Stimulated activated CD8-positive, alpha-beta memory T cell treated with anti-CD3 and anti-CD28 coated beads, Interleukin-12 subunit alpha, Interleukin-12 subunit beta, amount 100 ng/mL, for 1 hour (primary cell): ENCODE results near the gene GAS1.

ENCODE experiments used
- DNase-seq: peaks from one replicate; pipeline ENCODE4 v3.0.0-alpha.2; 2020; ENCODE audit warnings: low read depth

Gene GAS1

GRCh38 chr9:86947146-86948073 is at the start of gene GAS1:
Gene GAS1 (minus strand): TSS chr9:86947506. CDS start chr9:86946779, 727 bp downstream.
- DNase-seq, result peak; percentile 41

DNA sequence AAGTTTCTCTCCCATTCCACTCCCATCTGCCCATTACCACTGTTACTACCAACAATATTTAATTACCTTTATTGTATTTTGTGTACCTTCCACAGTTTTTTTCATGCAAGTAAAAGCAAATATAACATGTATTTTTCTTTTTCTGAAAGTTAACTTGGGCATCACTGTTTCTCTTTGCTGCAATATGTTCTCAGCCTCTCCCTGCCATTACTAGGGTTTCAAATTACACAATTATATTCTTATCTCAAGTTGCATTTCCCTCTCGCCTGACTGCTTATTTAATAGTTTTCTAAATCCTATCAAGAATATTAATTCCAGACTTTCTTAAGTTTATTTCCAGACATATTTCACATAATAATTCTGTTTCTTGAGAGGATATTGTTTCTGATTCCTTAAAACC is 46.9 kb upstream of the GAS1 start:
- no peak for DNase-seq

- no peak for DNase-seq
Observed at GRCh38 chr9:86993830-86994229, 46.5 kb upstream of the GAS1 start.

GRCh38 chr9:86991077-86991476 is 43.8 kb upstream of the GAS1 start:
- DNase-seq, result no peak

GRCh38 chr9:86990290-86990689 is 43.0 kb upstream of the GAS1 start:
- no peak for DNase-seq

GRCh38 chr9:86987900-86988299 is 40.6 kb upstream of the GAS1 start:
- DNase-seq, result no peak

DNA sequence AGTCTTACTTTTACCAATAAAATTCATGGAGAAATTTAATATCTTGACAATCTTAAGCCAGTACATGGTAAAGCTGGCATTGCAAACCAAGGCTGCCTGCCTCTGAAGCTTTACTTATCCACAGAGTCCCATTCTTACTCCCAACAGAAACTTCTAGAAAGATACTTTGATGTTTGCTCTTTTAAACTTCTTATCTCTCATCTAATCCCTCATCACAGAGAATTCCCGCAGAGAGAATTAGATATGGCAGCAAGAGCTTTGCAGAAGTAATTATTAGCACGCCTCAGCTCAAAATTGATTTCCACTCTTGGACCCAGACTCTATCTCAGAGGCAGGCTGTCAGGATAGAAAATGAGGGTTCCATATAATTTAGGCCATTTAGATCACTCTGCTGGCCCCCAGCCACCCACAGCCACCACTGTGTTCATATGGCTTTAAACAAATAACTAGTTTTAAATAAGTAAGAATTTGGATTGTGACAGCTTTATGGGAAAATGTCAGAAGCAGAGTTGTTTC is 37.9 kb upstream of the GAS1 start:
- DNase-seq, result no peak

- no peak for DNase-seq
Observed at GRCh38 chr9:86983620-86984259, 36.4 kb upstream of the GAS1 start.

- no peak for DNase-seq
Observed at GRCh38 chr9:86983249-86983619, 35.9 kb upstream of the GAS1 start.

- DNase-seq, result no peak
Observed at GRCh38 chr9:86980802-86981201, 33.5 kb upstream of the GAS1 start.

GRCh38 chr9:86979657-86980056 is 32.4 kb upstream of the GAS1 start:
- no peak for DNase-seq

GRCh38 chr9:86978922-86979474 is 31.7 kb upstream of the GAS1 start:
- DNase-seq, result no peak

- DNase-seq, result no peak
Observed at GRCh38 chr9:86978413-86978812, 31.1 kb upstream of the GAS1 start.

- no peak for DNase-seq
Observed at GRCh38 chr9:86977205-86977835, 30.0 kb upstream of the GAS1 start.

- no peak for DNase-seq
Observed at GRCh38 chr9:86975606-86976005, 28.3 kb upstream of the GAS1 start.

DNA sequence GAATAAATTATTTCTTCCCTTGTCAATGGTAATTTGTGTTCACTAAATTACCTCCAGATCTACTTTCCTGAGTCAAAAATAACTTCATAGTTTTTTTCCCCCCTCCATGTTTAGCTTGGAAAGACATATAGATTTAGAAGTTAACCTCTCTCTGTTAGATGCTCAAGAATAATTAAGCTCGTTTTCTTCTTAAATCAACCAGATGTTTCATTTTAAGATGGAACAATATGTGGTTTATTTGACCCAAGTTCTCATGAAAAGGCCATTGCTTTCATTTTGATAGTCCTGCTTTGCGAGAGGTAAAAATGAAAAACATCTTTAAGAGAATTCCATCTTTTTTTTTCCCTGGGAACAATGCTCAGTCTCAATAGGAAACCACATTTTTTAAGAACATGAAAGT is 27.7 kb upstream of the GAS1 start:
- no peak for DNase-seq

DNA sequence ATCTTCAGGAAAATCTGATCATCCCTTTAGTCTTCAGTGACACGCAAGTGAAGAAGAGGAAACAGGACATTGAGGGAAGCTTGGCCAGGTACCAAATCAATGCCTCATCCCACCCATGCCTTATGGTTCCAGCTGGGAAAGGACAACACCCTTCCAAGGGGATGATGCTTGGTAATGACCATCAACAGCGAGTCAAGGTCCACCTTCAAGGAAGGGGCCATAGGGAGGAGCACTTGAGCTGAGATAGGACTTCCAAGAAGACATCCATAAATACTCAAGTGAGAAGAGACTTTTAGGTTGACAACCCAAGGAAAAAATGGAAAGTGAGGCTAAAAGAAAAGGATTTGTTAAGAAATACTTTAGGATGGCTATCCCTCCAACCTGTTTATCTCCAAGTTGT is 27.1 kb upstream of the GAS1 start:
- no peak for DNase-seq

DNA sequence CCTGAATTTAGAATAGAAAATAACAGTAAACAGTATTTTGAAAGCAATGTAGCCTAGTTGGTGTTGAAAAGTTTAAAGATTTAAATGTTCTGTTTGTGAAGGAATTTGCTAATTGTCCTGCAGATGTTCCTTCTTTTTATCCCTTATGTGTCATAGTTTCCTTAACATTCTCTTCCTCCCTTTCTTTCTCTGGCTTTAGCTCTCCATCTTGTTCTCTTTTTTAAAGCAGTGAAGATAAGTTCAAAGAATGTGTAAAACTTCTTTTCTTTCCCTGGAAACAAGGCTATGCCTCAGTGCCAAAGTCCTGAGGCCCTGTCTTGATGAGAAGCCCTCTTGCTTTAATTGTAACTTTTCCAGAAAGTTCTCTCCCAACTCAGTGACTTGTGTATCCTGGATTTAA is 24.4 kb upstream of the GAS1 start:
- DNase-seq, result no peak

DNA sequence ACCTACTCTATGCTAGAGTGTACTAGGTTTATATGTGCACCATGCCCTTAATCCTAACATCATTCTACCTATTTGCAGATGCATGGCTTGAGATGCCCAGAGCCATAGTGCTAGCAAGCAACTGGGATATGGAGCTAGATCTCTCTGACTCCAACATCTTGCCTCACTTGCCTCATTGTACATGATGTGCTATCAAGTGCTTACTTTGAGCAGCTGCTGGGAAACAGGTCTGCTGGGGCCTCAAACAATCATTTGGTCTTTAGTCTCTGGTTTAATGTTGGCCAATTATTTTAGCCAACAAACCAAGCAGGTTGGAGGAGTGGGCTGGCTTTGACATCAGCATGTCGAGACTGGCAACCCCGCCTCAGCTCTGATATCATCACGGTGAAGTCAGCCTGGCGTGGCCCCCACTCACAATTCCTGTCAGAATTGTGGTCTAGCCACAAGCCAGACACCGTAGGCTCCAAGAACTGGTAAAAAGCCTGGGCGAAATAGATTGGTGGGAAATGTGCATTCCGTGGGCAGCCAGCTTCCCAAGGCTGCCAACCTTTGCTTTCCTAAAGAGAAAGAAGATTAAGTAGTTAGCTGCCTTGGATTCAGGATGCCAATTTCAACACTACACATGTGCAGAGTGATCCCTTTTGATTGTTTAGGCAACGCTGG is 21.1 kb upstream of the GAS1 start:
- no peak for DNase-seq

DNA sequence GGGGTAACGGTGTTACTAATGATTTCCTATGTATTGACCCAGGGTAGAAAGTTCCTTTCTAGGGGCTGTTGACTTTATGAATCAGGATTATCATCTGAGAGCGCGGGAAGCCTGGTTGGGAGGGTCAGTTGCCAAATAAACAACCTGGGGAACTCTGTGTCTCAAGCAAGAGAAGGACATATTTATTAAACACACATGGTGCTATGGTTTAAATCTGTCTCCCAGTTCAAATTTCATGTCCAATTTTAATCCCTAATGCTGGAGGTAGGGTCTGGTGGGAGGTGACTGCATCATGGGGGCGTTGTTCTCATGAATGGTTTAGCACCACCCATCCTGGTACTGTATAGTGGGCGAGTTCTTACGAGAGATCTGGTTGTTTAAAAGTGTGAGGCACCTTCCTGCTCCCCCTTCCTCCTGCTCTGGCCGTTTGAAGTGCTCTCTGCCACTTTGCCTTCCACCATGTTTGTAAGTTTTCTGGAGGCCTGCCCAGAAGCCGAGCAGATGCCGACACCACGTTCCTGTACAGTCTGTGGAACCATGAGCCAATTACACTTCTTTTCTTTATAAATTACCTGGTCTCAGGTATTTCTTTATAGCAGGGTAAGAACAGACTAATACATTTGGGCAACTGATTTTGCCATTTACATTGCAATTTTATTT is 19.7 kb upstream of the GAS1 start:
- DNase-seq, result no peak

DNA sequence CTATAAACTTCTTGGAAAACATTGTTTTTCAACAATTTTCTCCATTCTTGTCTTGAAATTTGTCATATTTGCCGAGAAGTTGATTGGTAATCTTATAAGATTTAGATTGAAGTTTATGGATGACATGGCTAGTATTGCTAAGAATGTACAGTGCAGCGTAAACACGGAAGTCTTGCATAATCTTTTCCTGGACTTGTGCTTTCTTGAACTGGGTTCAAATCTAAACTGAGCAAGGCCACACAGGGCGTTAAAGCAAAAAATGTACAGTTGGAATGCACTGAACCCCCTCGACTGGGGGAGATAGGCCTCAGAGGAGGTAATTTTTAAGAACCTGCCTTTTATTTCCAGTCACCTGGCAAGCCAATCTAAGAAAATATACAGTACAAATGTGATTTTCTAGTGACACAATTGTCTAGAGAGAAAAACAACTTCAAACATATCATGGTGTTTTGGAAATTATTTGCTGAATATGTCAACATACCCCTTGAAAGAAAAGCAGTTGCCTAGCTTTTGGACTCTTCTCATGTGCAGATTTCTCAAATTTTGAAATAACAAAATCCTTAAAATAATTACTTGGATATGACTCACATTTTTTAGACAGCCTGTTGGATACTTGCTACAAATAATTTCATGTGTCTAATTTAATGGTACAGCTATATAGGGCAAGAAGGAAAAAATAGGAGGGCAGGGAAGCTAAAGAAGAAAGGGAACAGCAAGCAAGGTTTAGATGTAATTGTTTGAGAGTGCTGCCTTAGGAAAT is 18.5 kb upstream of the GAS1 start:
- no peak for DNase-seq
